Measurements from ENCODE around the gene IGF1.

GRCh38 chr12:102365365-102365764 is 115.0 kb downstream of the IGF1 start:
- TF ChIP-seq CTCF (IDR thresholded peaks at IDR 0.05) (no peak), POLR2A (IDR thresholded peaks at IDR 0.05) (no peak)

All from adrenal gland (tissue), 5 donors.